ENCODE data around the gene CLCN6. TPM values are rescaled to one million over a fixed set of nuclear protein-coding genes. Genes with fewer than 3 reads are reported as not detected.
"Not testable (repeated sequence)": the region's sequence is repeated elsewhere in the genome, so short reads cannot be mapped to it uniquely, and the experiment has no call there.

Gene CLCN6
- polyA plus RNA-seq, 1 donor from 2014 or later, result 12.5 TPM

- no peaks in the 10 kb centered on the region for H3F3A ChIP-seq (ENCODE audit: insufficient read depth, low read length, poor library complexity, severe bottlenecking)
- H3K27ac ChIP-seq (ENCODE audit: low read length), result peak overlapping the region; percentile 59
- H3K9me3 ChIP-seq (ENCODE audit: low read length), result no peaks in the 10 kb centered on the region
- peak overlapping the region; percentile 99 for H3K4me3 ChIP-seq (ENCODE audit: low read length)
- no peaks in the 10 kb centered on the region for H3K27me3 ChIP-seq (ENCODE audit: insufficient read depth, low read depth, low read length)
- no peaks in the 10 kb centered on the region for H4K20me1 ChIP-seq (ENCODE audit: insufficient read depth)
- H3K9ac ChIP-seq (ENCODE audit: low read length), result peak overlapping the region; percentile 66
- peak overlapping the region; percentile 57 for H3K4me2 ChIP-seq (ENCODE audit: low read length)
- H2AFZ ChIP-seq (ENCODE audit: low read depth, low read length), result peak overlapping the region; percentile 34
- TF ChIP-seq EZH2 (IDR thresholded peaks at IDR 0.05; ENCODE audit: borderline replicate concordance, insufficient read depth, low read length, poor library complexity, severe bottlenecking) (no peak), EP300 (conservative IDR thresholded peaks at IDR 0.05; ENCODE audit: poor library complexity, severe bottlenecking) (no peak), MXI1 (conservative IDR thresholded peaks at IDR 0.05; ENCODE audit: poor library complexity, severe bottlenecking) (peak; percentile 36)
- H3K9me2 ChIP-seq (ENCODE audit: insufficient read depth, low read length), result no peaks in the 10 kb centered on the region
- no peaks in the 10 kb centered on the region for H3K36me3 ChIP-seq (ENCODE audit: insufficient read depth, low read length)
- H3K79me2 ChIP-seq (replicated peaks; ENCODE audit: insufficient read depth, low read length), result peaks cover 27% of the 10 kb centered on the region
These were observed 2.8 kb upstream of the CLCN6 start for GRCh38 chr1:11802973-11803885.

- H3K27ac ChIP-seq (ENCODE audit: low read length), result peak overlapping the region; percentile 59
- peak overlapping the region; percentile 93 for H3K9ac ChIP-seq (ENCODE audit: low read length)
- H3K27me3 ChIP-seq (ENCODE audit: insufficient read depth, low read depth, low read length); H3F3A ChIP-seq (ENCODE audit: insufficient read depth, low read length, poor library complexity, severe bottlenecking); H2AFZ ChIP-seq (ENCODE audit: low read depth, low read length); H3K9me3 ChIP-seq (ENCODE audit: low read length); H4K20me1 ChIP-seq (ENCODE audit: insufficient read depth); H3K36me3 ChIP-seq (ENCODE audit: insufficient read depth, low read length); H3K9me2 ChIP-seq (ENCODE audit: insufficient read depth, low read length): not testable (repeated sequence)
- peaks cover 34% of the 10 kb centered on the region for H3K79me2 ChIP-seq (replicated peaks; ENCODE audit: insufficient read depth, low read length)
- peak overlapping the region; percentile 99 for H3K4me3 ChIP-seq (ENCODE audit: low read length)
- H3K4me2 ChIP-seq (ENCODE audit: low read length), result peak overlapping the region; percentile 90
These were observed 1.9 kb upstream of the CLCN6 start for GRCh38 chr1:11803924-11804665.

GRCh38 chr1:11804666-11805421, 1.1 kb upstream of the CLCN6 start:
- peak overlapping the region; percentile 65 for H3K27ac ChIP-seq (ENCODE audit: low read length)
- no peaks in the 10 kb centered on the region for H3K36me3 ChIP-seq (ENCODE audit: insufficient read depth, low read length)
- no peaks in the 10 kb centered on the region for H3K9me3 ChIP-seq (ENCODE audit: low read length)
- peak overlapping the region; percentile 90 for H3K4me2 ChIP-seq (ENCODE audit: low read length)
- H2AFZ ChIP-seq (ENCODE audit: low read depth, low read length), result peak overlapping the region; percentile 35
- no peaks in the 10 kb centered on the region for H3F3A ChIP-seq (ENCODE audit: insufficient read depth, low read length, poor library complexity, severe bottlenecking)
- H3K9me2 ChIP-seq (ENCODE audit: insufficient read depth, low read length), result no peaks in the 10 kb centered on the region
- no peaks in the 10 kb centered on the region for H3K27me3 ChIP-seq (ENCODE audit: insufficient read depth, low read depth, low read length)
- TF ChIP-seq EP300 (conservative IDR thresholded peaks at IDR 0.05; ENCODE audit: poor library complexity, severe bottlenecking), result no peak
- no peak for TF ChIP-seq REST (IDR thresholded peaks at IDR 0.05; ENCODE audit: borderline replicate concordance)
- no peak for TF ChIP-seq CTCF (IDR thresholded peaks at IDR 0.05; ENCODE audit: poor library complexity, severe bottlenecking)
- no peak for TF ChIP-seq RAD21 (conservative IDR thresholded peaks at IDR 0.05)
- TF ChIP-seq EZH2 (IDR thresholded peaks at IDR 0.05; ENCODE audit: borderline replicate concordance, insufficient read depth, low read length, poor library complexity, severe bottlenecking), result no peak
- TF ChIP-seq MXI1 (conservative IDR thresholded peaks at IDR 0.05; ENCODE audit: poor library complexity, severe bottlenecking), result no peak
- TF ChIP-seq TAF1 (IDR thresholded peaks at IDR 0.05; ENCODE audit: low read depth), result no peak
- no peak for TF ChIP-seq SMC3 (conservative IDR thresholded peaks at IDR 0.05; ENCODE audit: poor library complexity)
- TF ChIP-seq POLR2AphosphoS5 (IDR thresholded peaks at IDR 0.05), result no peak
- peak overlapping the region; percentile 99 for H3K4me3 ChIP-seq (ENCODE audit: low read length)
- no peaks in the 10 kb centered on the region for H4K20me1 ChIP-seq (ENCODE audit: insufficient read depth)
- peak overlapping the region; percentile 93 for H3K9ac ChIP-seq (ENCODE audit: low read length)
- peaks cover 39% of the 10 kb centered on the region for H3K79me2 ChIP-seq (replicated peaks; ENCODE audit: insufficient read depth, low read length)
